ENCODE data around the gene EIF4E1B.

- TF ChIP-seq CTCF (IDR thresholded peaks at IDR 0.05) = no peak
- no peak for TF ChIP-seq POLR2A (IDR thresholded peaks at IDR 0.05)
- TF ChIP-seq EP300 (IDR thresholded peaks at IDR 0.05) = no peak
These were observed 7.1 kb downstream of the EIF4E1B start for GRCh38 chr5:176637556-176637955.

Data from tibial nerve (tissue), 4 donors.